AG04450 (cell line): Measurements from ENCODE around the gene MELTF. TPM values are rescaled to one million over a fixed set of nuclear protein-coding genes. Genes with fewer than 3 reads are reported as not detected.

ENCODE experiments used
- CTCF ChIA-PET: fragments of 300-600, 350-600 bp; formaldehyde crosslinking; extraction: SDS; loops from one replicate; lab custom pipeline; 2022; ENCODE audit warnings: antibody characterized with exemption, inconsistent platforms; lab: Charles Lee
- POLR2A ChIA-PET: fragments of 350-600 bp; formaldehyde crosslinking; extraction: SDS; loops from one replicate; lab custom pipeline; 2021; ENCODE audit warnings: antibody characterized with exemption, inconsistent platforms; lab: Yijun Ruan, JAX
- DNase-seq: peaks from one replicate; pipeline ENCODE4 v3.0.0-alpha.2; 2011; ENCODE audit warnings: low read depth, low spot score
- H3K27ac ChIP-seq: one replicate; pipeline ENCODE4 v1.5.1; 2012; ENCODE audit warnings: low read depth, low read length, control low read depth
- H3K27me3 ChIP-seq: one replicate; pipeline ENCODE4 v1.6.0; 2012; ENCODE audit warnings: low read length; ENCODE audit not compliant: control insufficient read depth, insufficient read depth
- H3K4me3 ChIP-seq: 2 replicates; pipeline ENCODE4 v1.5.1; 2011; ENCODE audit warnings: mild to moderate bottlenecking, low read depth, low read length, control low read depth
- H3K9me3 ChIP-seq: 2 replicates; pipeline ENCODE4 v1.5.1; 2012; ENCODE audit warnings: low read length; ENCODE audit not compliant: control insufficient read depth, insufficient read depth
- CTCF ChIP-seq: IDR thresholded peaks from 2 replicates; pipeline ENCODE4 v1.5.1; 2011; ENCODE audit warnings: low read depth, low read length, control low read depth, inconsistent platforms
- polyA plus RNA-seq: library from polyadenylated mRNA; depleted of rRNA; stranded (reverse); fragments of >200 nt; gene quantifications from 2 replicates; pipeline ENCODE4 v1.2.3, GENCODE V29; 2011

MELTF gene
- polyA plus RNA-seq, 1 experiment = 0.55 TPM

GRCh38 chr3:197014024-197014423, 15.6 kb downstream of the MELTF start:
- ChIA-PET CTCF (interaction anchor here (0.7 to 1.8 kb wide), 2 partner anchors 11 to 15 kb away, joined by 6 to 7 read pairs; partner anchors contain the start of gene MELTF), POLR2A (no interaction called here)
- Histone ChIP-seq H3K9me3 (no peaks in the 10 kb centered on the region; the same call in 1 of the 2 replicates), H3K27me3 (peaks cover 11% of the 10 kb centered on the region), H3K4me3 (no peak overlapping the region), H3K27ac (no peak overlapping the region)
- no peak for DNase-seq
- TF ChIP-seq CTCF = no peak

DNA sequence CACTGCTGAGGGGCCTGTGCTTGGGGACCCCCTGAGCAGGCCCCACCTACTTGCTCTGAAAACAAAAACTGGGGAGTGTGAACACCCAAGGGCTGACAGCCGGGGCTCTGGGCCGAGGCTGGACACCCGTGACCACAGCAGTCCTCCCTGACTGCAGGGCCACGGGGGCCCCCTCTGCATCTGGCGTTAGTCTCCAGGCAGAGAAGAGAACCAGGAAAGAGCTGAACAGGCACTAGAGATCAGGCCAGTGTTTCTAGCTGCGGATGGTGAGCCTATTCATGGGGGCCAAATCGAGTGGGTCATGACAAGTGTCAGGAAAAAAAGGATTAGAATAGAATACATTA, 17.1 kb downstream of the MELTF start:
- DNase-seq = no peak
- Histone ChIP-seq H3K27ac (no peak overlapping the region), H3K9me3 (no peaks in the 10 kb centered on the region; the same call in 1 of the 2 replicates), H3K27me3 (peaks cover 9% of the 10 kb centered on the region), H3K4me3 (no peak overlapping the region)
- ChIA-PET POLR2A (interaction anchor here (0.5 kb wide), 1 partner anchor 167 kb away, joined by 7 read pairs; no protein-coding TSS in a partner anchor), CTCF (no interaction called here)
- TF ChIP-seq CTCF = no peak

DNA sequence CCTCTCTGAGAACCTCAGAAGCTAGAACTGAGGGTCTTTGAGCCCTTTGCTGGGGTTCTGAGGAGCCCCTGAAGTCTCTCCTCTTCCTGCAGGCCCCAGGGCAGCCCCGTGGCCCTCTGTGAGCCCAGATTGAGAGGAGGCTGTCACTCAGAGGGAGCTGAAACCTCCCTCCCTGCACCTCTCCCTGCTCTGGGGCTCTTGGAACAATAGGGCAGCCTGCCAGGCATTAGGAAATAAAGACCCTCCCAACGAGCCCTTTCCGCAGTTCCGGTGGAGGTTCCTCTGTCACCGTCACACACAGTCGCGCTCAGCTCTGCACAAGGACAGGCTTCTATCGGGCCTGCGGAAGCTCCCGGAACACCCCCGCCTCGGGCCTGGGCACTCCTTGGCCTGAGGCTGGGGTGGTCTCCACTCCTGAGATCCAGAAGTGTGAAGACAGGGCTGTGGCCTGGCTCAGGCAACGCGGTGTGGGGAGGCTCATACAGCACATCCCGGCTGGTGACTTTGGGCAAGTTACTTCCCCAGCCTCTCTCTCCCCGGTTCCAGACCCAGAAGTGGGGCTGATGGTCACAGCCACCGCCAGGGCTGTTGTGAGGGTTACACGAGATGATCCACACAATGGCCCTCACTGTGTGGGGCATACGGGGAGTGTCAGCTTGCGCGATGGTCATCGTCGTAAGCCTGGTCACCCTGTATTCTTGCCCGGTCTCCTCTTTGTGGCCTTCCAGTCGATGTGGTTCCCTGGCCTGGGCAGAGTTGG, 17.7 kb downstream of the MELTF start:
- no peak for TF ChIP-seq CTCF
- Histone ChIP-seq H3K27ac (no peak overlapping the region), H3K9me3 (no peaks in the 10 kb centered on the region; the same call in 1 of the 2 replicates), H3K27me3 (peaks cover 9% of the 10 kb centered on the region), H3K4me3 (no peak overlapping the region)
- no peak for DNase-seq
- ChIA-PET POLR2A (no interaction called here), CTCF (interaction anchor here (1.0 kb wide), 1 partner anchor 18 kb away, joined by 4 read pairs; the partner anchor contains the start of gene MELTF)

GRCh38 chr3:197010556-197011351, 18.9 kb downstream of the MELTF start:
- ChIA-PET POLR2A (no interaction called here), CTCF (interaction anchor here (0.9 to 1.0 kb wide), 2 partner anchors 19 kb away, joined by 4 read pairs; partner anchors contain the start of gene MELTF)
- Histone ChIP-seq H3K27me3 (peaks cover 7% of the 10 kb centered on the region), H3K4me3 (no peak overlapping the region), H3K9me3 (no peaks in the 10 kb centered on the region; the same call in 1 of the 2 replicates), H3K27ac (no peak overlapping the region)
- DNase-seq = no peak
- TF ChIP-seq CTCF = no peak
